ENCODE measurements around the gene DGKE. TPM values are rescaled to one million over a fixed set of nuclear protein-coding genes. Genes with fewer than 3 reads are reported as not detected.

Gene DGKE
- polyA plus RNA-seq, 4 donors, result 2.9 to 7.0 (median 4.5) TPM

DNA sequence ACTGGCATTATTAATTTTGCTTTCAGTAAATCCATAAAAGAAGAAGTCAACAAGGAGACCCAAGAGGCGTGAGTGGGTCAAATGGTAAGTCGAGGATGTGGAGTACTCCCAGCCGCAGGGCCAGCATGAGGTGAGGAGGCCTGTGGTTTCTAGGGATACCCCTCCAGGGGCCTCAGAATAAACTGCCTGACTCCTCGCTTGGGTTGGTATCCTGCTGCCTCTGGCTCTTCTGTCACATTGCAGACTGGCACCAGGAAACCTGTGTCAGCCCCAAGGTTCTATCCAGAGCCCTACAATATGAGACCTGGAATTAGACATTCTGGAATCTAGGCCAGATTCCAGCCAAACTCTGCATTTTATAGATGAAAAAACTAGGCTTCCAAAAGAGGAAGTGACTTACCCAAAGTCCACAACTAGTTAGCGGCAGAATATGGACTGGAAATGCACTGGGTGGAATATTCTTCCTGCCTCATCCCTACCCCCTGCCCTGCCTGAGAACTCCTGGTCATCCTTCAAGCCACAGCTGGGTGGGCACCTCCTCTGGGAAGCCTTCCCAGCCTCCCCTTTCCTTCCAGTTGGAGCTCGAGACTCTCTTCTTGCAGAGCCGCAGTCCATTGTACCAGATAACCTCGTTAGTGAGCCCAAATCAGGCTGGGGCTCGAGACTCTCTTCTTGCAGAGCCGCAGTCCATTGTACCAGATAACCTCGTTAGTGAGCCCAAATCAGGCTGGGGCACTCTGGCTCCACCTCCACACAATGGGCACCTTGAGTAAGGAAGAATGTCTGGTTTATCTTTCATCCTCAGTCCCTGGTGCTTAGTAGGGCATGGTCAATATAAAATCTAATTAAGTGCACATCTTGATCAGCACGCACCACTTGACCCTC, 22.8 kb upstream of the DGKE start:
- DNase-seq (ENCODE audit: low read depth in 4 of 4, low spot score in 2 of 4), result no peak

DNA sequence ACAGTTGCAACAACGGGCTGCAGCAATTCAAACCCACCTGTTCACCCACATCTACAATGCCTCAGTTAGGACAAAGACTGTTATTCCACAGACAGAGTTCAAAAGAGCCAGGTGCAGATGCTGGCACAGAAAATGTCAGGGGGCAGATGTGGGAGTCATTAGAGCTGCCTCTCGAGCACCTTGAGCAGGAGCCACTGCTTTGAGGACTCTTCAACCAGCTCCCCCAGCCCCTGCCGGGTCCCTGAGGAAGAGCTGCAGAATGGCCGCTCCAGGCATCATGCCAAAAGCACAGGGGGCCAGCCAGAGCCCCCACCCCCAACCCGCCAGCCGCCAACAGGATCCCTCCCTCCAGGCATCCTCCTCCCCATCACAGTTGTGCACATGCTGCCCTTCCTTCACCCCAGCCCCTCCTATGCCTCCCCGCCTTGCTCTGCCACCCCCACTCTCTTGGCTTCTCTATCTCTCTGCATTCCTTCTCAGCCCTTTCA, 21.0 kb upstream of the DGKE start:
- DNase-seq (ENCODE audit: low read depth in 4 of 4, low spot score in 2 of 4), result no peak

DNA sequence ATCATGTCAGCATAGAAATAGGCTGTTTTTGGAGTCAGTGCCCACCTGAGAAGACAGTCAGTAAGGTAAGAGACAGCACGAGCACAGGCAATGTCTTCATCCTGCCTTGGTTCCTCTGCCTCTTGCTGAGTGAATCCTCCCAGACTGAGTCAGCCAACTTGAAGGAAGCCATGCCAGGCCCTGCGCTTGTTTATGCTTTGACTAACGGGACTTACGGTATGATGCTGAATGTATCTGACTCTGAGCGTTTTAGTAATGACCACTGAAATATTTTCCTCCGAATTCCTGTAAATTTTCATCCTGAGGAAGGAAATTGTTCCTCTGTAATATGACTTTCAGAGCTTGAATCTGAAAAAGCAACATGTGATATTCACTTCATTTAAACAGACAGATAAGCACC, 18.2 kb upstream of the DGKE start:
- DNase-seq (ENCODE audit: low read depth in 4 of 4, low spot score in 2 of 4), result no peak

DNA sequence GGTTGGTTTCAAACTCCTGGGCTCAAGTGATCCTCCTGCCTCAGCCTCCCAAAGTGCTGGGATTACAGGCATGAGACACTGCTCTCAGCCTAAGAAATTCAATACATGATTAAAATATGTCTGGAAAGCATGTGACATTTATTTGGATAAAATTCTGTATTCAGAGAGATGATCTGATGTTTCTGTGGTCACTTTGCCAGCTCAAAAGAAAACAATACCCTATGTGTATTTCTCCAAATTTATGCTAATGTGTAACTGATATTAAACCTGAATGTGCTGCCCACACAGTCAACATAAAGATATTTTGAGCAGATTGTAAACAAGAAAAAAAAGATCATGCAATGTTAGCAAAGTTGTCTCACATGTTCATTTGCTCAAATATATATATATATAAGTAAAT, 16.9 kb upstream of the DGKE start:
- no peak for DNase-seq (ENCODE audit: low read depth in 4 of 4, low spot score in 2 of 4)

DNA sequence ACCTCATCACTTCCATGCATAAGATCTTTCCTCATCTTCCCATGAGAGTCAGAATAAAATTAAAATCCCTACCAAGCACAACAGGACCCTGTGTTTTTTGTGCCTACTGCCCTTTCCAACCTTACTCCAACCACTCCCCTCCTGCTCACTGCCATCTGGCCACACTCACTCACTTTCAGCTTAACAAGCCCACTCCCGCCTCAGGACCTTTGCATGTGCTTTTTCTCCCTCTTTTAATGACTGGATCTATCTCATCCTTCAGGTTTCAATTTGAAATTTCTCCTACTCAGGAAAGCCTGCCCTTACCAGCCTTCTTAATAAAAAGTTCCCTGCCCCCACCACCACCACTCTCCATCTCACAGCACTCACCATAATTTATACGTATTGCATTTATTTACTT, 14.9 kb upstream of the DGKE start:
- no peak for DNase-seq (ENCODE audit: low read depth in 4 of 4, low spot score in 2 of 4)

DNA sequence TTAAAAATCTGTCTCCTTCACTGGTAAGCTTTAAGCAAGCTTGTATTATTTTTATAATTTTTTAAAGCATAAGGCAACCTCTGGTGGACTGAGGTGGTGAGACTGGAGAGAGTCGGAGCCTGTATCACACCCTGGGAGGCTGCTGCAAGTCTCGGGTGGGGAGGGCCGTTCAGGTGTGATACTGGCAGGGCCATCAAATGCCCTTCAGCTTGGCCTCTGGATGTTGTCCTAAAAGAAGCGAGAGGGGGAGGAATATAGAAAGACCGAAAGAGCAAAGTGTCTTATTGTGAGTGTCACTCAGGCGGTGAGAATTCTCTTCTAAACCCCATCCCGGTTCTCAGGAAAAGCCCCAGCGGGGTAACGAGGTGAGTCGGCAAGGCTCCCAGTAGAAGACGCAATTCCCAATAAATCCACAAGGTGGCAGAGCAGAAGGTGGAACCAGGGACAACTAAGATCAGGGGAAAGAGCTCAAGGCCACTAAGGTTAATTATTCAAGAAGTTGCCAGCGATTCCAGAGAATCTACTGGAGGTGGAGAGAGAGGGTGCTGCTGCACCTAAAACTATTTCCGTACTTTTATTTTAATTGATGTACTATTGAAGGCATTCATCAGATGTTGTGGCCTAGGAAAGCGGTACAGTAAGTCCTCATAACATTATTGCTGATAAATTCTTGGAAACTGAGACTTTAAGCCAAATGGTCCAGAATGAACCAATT, 14.4 kb upstream of the DGKE start:
- DNase-seq (ENCODE audit: low read depth in 4 of 4, low spot score in 2 of 4), result peak in 3 of 4 donors; percentile 18 to 76 (median 40)

DNA sequence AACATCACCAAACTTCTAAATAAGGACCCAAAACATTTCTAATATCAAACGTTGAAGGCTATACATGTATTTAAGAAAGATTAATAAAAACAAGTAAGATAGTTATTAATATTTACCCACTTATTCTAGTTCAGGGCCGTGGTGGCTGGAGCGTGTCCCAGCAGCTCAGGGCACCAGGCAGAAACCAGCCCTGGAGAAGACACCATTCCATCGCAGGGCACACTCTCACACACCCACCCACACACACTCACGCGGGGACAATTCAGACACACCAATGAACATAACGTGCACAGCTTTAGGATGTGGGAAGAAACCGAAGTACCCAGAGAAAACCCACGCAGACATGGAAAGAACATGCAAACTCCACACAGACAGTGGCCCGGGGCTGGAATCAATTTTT, 13.7 kb upstream of the DGKE start:
- DNase-seq (ENCODE audit: low read depth in 4 of 4, low spot score in 2 of 4), result no peak

DNA sequence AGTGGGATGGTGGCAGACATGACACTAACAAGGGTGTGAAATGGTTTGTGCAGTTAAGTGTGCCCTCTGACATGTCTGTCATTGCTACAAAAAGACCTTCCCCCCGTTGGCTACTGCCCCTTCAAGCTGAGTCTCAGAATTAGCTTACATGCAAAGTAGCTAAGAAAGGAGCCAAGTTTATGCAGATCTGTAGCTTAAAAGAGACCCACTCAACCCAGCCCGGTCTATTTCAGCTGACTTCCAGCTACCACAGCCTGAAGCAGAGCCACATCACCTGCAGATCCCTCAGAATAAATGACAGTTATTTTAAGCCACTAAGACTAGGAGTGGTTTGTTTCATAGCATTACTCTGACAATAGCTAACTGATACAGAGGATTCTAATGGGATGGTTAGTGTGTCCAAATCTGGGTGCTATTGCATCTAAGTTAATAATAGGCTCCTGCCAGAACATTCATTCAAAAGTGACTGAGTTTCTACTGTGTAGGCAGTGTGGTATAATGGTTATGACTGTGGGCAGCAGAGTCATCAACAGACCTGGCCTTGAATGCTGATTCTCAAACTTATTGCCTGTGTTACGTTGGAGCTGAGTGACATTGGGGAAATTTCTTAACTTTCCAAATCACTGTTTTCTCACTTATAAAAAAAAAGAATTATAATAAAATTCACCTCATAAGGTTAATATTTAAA, 12.0 kb upstream of the DGKE start:
- no peak for DNase-seq (ENCODE audit: low read depth in 4 of 4, low spot score in 2 of 4)

DNA sequence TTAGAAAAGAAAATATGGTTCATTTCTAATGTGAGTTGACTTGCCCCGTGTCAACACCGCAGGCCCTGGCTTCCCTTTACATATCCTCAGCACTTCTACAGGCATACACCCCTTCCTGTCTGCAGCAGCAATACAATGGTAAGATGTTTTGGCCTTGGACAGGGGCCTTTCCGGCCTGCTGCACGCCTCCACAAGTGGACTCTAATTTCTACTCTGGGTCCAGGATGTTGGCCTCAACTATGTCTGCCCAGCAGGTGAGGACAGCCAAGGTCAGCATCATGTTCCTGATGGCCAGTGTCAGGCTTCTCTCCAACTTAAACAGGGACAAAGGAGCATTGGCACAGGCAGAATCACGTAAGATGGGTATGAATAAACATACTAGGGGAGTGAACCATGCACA, 11.2 kb upstream of the DGKE start:
- no peak for DNase-seq (ENCODE audit: low read depth in 4 of 4, low spot score in 2 of 4)

DNA sequence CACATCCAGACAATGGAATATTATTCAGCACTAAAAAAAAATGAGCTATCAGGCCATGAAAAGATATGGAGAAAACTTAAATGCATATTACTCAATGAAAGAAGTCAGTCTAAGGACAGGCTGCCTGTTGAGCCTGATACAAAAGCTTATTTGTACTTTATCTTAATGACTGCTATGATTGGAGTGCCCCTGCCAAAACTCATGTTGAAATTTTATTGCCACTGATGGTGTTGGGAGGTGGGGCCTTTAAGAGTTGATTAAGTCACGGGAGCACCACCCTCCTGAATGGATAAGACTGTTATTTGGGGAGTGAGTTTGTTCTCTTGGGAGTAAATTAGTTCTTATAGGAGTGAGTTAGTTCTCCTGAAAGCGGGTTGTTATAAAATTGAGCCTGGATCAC, 10.1 kb upstream of the DGKE start:
- no peak for DNase-seq (ENCODE audit: low read depth in 4 of 4, low spot score in 2 of 4)

DNA sequence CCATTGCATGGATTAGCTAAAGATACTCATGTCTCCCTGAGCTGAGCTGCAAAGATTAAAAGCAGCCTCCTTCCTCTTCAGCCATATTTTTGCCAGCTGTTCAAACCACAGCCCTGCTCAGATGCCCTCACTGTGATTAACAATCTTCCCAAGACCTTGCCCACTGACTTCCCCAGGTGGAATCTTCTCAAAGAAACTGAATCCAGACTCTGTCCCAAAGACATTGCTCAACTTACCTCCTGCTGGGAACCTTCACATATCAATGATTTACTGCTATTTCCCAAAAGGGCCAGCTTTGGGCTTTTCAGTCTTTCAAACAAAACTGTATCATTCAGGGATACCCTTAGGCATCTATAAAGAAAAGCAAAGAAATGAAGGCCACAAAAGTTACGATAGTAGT, 9.4 kb upstream of the DGKE start:
- no peak for DNase-seq (ENCODE audit: low read depth in 4 of 4, low spot score in 2 of 4)

DNA sequence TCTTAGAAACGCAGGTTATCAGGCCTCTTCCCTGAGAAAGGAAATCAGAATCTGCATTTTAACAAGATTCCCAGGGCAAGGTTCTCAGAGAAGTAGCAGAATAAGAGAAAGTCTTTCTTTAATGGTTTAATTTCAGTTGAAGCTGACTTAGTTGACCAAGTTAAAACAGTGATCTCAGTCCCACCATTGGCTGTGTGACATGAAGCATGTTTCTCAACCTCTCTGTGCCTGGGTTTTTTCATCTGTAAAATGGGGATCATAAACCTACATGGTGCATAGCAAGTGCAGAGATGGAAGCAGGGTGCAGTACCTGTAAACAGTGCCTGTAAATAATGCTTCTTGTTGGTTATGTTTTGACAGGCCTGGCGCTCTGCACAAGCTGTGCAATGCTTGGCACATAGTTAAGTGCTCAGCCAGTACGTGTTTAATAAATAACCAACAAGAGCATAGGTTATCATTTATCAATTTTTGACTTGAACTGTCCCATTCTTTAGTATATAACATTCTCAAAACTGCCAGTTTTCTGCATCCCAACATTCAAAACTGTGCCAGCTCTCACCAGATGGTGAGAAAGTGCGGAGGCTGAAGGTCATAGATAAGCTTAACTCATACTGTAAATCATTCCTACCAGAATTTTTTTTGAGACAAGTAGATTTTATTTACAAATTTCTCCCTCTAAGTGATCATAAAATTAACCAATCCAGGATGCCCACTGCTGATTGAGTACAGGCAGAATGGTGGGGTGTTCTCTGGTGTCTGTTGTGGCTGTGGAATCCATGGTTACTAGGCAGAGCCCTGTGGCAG, 7.1 kb upstream of the DGKE start:
- no peak for DNase-seq (ENCODE audit: low read depth in 4 of 4, low spot score in 2 of 4)

DNA sequence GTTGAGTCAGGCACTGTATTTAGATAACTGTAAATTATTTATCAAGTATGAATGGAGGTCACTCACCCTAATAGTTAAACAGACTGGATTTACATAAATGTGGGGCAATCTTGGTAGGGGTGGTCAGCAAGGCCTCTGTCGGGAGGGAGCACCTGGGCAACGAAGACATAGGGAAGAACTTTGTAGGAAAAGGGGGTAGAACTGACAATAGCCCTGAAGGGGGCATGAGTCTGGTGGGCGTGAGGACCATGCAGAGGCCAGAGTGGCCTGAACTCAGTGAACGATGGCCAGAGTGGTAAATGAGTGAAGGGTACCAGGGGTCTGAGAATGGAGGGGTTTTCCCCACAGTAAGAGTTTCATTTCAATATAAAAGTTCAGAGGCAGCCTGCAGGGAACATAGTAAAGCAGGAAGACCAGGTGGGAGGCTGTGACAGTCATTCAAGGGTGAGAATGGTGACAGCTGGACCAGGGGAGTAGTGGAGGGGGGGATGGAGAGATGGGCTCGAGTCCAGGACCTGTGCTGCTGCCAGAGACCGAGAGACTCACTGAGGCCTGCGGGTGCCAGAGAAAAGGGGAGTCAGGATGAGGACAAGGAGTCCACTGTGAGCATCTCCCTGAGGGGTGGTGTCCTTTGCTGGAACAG, 3.1 kb upstream of the DGKE start:
- no peak for DNase-seq (ENCODE audit: low read depth in 4 of 4, low spot score in 2 of 4)

DNA sequence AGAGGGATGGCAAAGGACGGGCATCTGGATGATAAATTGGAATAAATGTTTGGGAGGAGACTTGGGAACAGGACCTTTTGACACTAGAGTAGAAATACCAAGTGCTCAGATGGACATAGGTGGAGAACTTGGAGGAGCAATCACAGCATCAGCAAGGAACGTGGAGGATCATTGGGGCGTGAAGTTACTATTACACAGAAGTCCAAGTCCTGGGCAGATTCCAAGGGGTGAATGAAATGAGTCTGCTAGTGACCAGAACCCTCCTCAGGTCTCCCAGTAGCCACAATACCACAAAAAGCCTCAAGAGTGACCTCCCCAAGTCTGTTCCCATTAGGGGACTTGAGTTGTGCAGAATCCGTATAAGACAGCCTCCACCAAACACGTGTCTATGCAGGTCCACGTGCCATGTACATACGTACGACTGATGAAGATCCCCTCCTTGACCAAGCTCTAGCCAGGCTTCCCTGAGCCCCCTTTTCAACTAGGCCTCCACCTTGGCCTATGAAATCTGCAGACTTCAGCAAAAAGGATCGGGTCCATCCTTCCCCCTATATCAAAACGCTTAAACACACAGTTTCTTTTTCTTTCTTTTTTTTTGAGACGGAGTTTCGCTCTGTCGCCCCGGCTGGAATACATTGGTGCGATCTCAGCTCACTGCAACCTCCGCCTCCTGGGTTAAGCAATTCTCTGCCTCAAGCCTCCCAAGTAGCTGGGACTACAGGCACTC, 2.4 kb upstream of the DGKE start:
- DNase-seq (ENCODE audit: low read depth in 4 of 4, low spot score in 2 of 4), result no peak

DNA sequence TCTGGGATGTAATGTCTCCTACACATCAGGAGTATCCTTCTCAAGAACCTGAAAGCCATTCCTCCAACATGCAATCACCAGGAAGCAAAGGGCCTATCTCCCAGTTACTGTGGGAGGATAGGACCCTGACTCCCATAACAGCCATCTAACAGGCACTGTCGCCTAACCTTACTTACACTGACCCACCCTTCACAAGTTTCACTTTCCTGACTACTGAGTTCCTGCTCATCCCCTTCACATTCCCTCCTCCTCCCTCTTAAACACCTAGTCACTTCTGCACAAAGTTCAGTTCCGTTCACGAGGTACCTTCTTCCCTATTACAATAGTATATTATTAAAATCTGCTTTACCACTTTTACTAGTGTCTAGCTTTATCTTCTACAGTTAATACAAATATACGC, 1.5 kb upstream of the DGKE start:
- no peak for DNase-seq (ENCODE audit: low read depth in 4 of 4, low spot score in 2 of 4)

DNA sequence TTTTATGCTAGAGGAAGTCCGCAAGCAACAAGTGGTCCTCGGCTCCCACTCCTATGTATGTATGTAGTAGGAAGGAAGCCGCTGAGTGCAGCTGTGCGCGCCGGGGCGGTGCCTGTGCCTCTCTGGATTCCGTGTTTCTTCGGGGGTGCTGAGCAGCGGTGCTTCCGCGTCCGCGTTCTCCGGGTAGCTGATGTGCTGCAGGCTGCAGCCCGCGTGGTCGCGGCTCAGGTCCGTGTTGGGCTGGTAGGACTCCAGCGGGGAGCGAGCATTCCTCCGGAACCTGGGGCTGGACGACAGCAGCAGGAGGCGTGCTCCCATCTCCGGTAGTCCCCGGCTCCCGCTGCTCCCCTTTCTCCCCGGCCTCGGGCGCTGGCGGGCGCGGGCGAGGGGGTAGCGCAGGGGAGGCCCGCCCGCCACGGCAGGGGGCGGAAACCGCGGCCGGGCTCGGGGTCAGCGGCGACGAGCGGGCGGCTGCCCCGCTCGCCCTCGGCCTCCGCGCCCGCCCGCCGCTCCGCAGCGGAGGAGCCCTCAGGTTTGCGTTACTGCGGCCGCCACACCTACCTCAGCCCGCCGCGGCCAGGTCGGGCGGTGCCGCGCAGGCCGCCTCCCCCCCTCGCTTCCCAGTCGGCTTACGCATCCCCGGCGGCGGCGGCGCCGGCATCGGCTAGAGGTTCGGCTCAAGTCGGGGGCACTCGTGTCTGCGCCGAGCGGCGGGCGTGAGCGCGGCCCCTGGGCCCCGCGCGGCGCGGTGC, 718 bp upstream of the DGKE start:
- DNase-seq (ENCODE audit: low read depth in 4 of 4, low spot score in 2 of 4), result no peak

DNA sequence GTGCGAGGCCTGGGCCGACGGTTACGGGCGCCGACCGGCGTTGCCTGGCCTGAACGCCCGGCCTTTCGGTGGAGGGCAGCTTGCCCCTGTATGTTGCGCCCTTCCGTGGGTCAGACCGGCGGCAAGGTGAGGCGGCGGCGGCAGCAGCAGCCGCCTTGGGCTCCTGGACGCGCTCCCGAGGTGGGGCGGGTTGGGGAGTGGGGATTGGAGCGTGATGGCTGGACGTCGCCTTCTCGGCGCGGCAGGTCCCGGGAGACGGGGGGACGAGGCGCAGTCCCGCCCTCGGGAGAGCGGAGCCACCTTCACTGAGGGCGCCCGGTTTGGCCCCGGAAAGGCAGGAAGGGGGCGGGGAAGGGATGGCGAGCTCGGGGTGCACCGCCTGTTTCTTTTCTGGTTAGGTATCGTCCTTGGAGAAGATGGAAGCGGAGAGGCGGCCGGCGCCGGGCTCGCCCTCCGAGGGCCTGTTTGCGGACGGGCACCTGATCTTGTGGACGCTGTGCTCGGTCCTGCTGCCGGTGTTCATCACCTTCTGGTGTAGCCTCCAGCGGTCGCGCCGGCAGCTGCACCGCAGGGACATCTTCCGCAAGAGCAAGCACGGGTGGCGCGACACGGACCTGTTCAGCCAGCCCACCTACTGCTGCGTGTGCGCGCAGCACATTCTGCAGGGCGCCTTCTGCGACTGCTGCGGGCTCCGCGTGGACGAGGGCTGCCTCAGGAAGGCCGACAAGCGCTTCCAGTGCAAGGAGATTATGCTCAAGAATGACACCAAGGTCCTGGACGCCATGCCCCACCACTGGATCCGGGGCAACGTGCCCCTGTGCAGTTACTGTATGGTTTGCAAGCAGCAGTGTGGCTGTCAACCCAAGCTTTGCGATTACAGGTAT, 671 bp downstream of the DGKE start:
- DNase-seq (ENCODE audit: low read depth in 4 of 4, low spot score in 2 of 4), result peak in 2 of 4 donors; percentile 13 to 26

DNA sequence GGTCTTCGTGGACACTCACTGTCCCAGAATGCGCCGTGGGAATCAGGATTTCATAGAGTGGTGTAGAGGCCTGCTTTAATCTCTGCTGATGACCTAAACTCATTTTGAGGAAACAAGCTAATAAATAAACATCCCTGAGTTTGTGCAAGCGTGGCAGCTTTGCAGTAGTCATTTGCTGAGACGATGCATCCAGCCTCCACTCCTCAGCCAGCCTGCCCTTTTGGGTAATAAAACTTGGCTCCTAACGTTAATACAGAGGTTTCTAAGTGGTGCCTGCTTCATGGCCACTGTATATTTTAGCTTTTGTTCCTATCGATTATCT, 1.3 kb downstream of the DGKE start:
- DNase-seq (ENCODE audit: low read depth in 4 of 4, low spot score in 2 of 4), result no peak

Measured in left renal cortex interstitium (tissue), 4 donors.